Retinal pigment epithelial cell (primary cell): ENCODE results near the gene ARL15.

Experiments used
- DNase-seq: peaks from one replicate; pipeline ENCODE4 v3.0.0-alpha.2; 2010; ENCODE audit warnings: low read depth
- H3K4me3 ChIP-seq: 2 replicates; pipeline ENCODE4 v1.5.1; 2011; ENCODE audit warnings: mild to moderate bottlenecking, low read length, control low read depth, moderate library complexity
- CTCF ChIP-seq: conservative IDR thresholded peaks from 2 replicates; pipeline ENCODE4 v1.5.1; 2011; ENCODE audit warnings: low read depth, low read length, control low read depth, inconsistent platforms

Gene ARL15

GRCh38 chr5:54030981-54031380, 279.4 kb downstream of the ARL15 start:
- H3K4me3 ChIP-seq = no peak overlapping the region
- TF ChIP-seq CTCF = no peak
- DNase-seq = no peak

GRCh38 chr5:54024466-54024865, 285.9 kb downstream of the ARL15 start:
- DNase-seq = no peak
- no peak for TF ChIP-seq CTCF
- H3K4me3 ChIP-seq = no peak overlapping the region

- DNase-seq = no peak
- no peak overlapping the region for H3K4me3 ChIP-seq
- no peak for TF ChIP-seq CTCF
Observed at GRCh38 chr5:54022223-54022622, 288.1 kb downstream of the ARL15 start.

GRCh38 chr5:54021431-54022164, 288.8 kb downstream of the ARL15 start:
- no peak for DNase-seq
- no peak for TF ChIP-seq CTCF

GRCh38 chr5:54018438-54018837, 291.9 kb downstream of the ARL15 start:
- no peak for TF ChIP-seq CTCF
- no peak overlapping the region for H3K4me3 ChIP-seq
- no peak for DNase-seq

More at GRCh38 chr5:54021431-54022164, 288.8 kb downstream of the ARL15 start:
- H3K4me3 ChIP-seq = no peak overlapping the region

- TF ChIP-seq CTCF = no peak
- no peak for DNase-seq
- no peak overlapping the region for H3K4me3 ChIP-seq
Observed at GRCh38 chr5:54017580-54017979, 292.8 kb downstream of the ARL15 start.

- H3K4me3 ChIP-seq = no peak overlapping the region
- no peak for TF ChIP-seq CTCF
- DNase-seq = peak; percentile 70
Observed at GRCh38 chr5:54013556-54014194, 296.7 kb downstream of the ARL15 start.
